Choroid plexus epithelial cell (primary cell): ENCODE results near the gene LRRC37A.
"Not testable (repeated sequence)": the region's sequence is repeated elsewhere in the genome, so short reads cannot be mapped to it uniquely, and the experiment has no call there.

ENCODE experiments used
- DNase-seq: peaks from one replicate; pipeline ENCODE4 v3.0.0-alpha.2; 2010; ENCODE audit warnings: low read depth
- H3K4me3 ChIP-seq: 2 replicates; pipeline ENCODE4 v1.5.1; 2011; ENCODE audit warnings: low read depth, mild to moderate bottlenecking, control low read depth, low read length, moderate library complexity
- CTCF ChIP-seq: conservative IDR thresholded peaks from 2 replicates; pipeline ENCODE4 v1.5.1; 2011; ENCODE audit warnings: low read depth, mild to moderate bottlenecking, control low read depth, inconsistent platforms, low read length, moderate library complexity

LRRC37A gene

GRCh38 chr17:46286764-46287221 is 8.1 kb upstream of the LRRC37A start:
- DNase-seq: peak; percentile 78
- not testable (repeated sequence) for H3K4me3 ChIP-seq
- TF ChIP-seq CTCF: peak; percentile 63

GRCh38 chr17:46287587-46287986 is 7.3 kb upstream of the LRRC37A start:
- not testable (repeated sequence) for H3K4me3 ChIP-seq, DNase-seq

- not testable (repeated sequence) for DNase-seq, H3K4me3 ChIP-seq
Observed at GRCh38 chr17:46290906-46291546, 3.9 kb upstream of the LRRC37A start.

GRCh38 chr17:46291618-46292017 is 3.3 kb upstream of the LRRC37A start:
- not testable (repeated sequence) for DNase-seq, H3K4me3 ChIP-seq

GRCh38 chr17:46341220-46341619 is 46.3 kb downstream of the LRRC37A start:
- not testable (repeated sequence) for DNase-seq, H3K4me3 ChIP-seq

- DNase-seq, H3K4me3 ChIP-seq: not testable (repeated sequence)
Observed at GRCh38 chr17:46342131-46342530, 47.2 kb downstream of the LRRC37A start.

- H3K4me3 ChIP-seq, DNase-seq: not testable (repeated sequence)
Observed at GRCh38 chr17:46348345-46348744, 53.4 kb downstream of the LRRC37A start.

GRCh38 chr17:46349060-46349459 is 54.1 kb downstream of the LRRC37A start:
- not testable (repeated sequence) for H3K4me3 ChIP-seq, DNase-seq

GRCh38 chr17:46353856-46354255 is 58.9 kb downstream of the LRRC37A start:
- not testable (repeated sequence) for H3K4me3 ChIP-seq, DNase-seq

- not testable (repeated sequence) for H3K4me3 ChIP-seq, DNase-seq
Observed at GRCh38 chr17:46361145-46361735, 66.3 kb downstream of the LRRC37A start.

GRCh38 chr17:46361755-46362154 is 66.8 kb downstream of the LRRC37A start, which contains the start of gene ARL17B:
TSS of gene ARL17B (minus strand) at chr17:46361766. CDS start at chr17:46358397, 3,369 bp downstream.
- not testable (repeated sequence) for H3K4me3 ChIP-seq, DNase-seq

- DNase-seq, H3K4me3 ChIP-seq: not testable (repeated sequence)
Observed at GRCh38 chr17:46367520-46367919, 72.6 kb downstream of the LRRC37A start.

- not testable (repeated sequence) for H3K4me3 ChIP-seq, DNase-seq
Observed at GRCh38 chr17:46372236-46373229, 77.6 kb downstream of the LRRC37A start.

- H3K4me3 ChIP-seq, DNase-seq: not testable (repeated sequence)
Observed at GRCh38 chr17:46373418-46373817, 78.5 kb downstream of the LRRC37A start.

GRCh38 chr17:46383118-46383517 is 88.2 kb downstream of the LRRC37A start:
- not testable (repeated sequence) for H3K4me3 ChIP-seq, DNase-seq

GRCh38 chr17:46385491-46385890 is 90.6 kb downstream of the LRRC37A start:
- DNase-seq, H3K4me3 ChIP-seq: not testable (repeated sequence)
